ENCODE data around the gene HLCS.

Gene HLCS

DNA sequence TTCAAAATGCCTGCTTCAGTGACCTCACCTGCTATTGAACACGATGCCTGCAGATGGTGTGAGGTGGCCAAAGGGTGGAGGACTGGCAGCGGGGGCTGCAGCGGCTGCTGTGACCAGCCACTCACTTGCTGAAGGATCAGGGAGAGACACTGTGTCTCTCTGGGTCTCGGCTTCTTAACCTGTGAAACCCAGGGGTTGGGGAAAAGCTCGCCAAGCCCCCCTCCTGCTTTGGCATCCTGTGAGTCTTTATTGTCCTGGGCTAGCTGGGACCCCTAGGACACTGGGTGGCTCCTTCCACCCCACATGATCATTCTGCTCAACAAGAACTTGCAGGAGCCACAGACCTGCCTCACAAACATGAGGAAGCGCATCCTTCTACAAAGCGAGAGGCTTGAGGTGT lies 154.7 kb downstream of the HLCS start:
- no peak for DNase-seq (ENCODE audit: low spot score)

DNA sequence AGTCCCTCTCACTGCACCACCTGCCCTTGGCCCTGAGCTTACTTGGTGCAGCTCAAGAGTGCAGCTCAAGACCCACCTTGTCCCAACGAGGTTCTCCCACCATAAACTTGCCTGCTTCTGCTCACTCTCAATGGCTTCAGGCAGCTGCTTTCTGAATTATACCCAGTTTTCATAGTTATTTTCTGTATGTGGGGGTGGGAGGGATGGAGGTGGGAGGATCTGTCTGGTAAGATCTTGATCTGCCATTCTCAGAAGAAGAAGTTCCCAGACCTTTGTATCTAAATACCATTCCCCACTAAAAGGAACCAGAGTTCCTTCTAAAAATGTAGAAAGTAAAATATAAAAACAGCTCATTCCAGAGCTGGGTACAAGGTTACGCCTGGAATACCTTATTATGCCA lies 156.0 kb downstream of the HLCS start:
- DNase-seq (ENCODE audit: low spot score) = no peak

DNA sequence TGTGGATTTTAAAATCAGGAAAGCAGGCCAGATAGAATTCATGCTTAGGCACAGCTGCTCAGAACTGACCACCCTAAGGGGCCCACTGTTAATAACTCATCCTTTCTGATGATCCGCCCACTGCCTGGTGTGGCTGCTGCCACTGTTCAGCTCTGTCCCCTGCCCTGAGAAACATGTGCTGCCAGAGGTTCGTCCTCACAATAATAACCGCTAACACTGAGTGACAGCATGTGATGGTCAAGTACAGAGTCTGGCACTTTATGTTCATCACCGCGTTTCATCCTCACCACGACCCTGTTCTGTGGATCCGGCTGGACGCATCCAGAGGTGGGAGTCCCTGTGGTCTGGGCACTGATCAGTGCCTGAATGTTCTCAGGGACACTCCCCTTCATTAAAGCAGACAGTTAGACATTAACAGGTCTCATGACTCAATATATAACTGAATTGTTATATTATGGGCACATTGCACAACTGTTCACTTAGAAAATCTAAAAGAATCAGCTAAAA lies 159.0 kb downstream of the HLCS start:
- DNase-seq (ENCODE audit: low spot score) = no peak

DNA sequence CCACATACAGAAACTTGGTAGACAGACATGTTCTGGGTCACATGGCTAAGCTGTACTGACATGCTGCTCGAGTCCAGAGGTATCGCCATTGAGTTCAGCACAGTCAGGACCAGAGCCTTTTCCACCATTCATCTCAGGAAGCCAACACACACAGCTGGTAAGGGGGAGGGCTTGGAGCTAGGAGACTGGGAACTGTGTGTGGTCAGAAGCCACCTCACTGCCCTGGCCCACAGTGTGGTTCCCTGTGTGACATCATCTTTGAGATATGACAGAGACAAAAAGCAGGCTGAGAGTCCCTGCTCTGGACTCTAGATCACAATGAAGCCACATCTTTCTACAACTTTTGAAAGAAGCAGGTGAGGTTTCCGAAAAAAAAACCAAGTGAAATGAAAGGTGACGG lies 160.4 kb downstream of the HLCS start:
- no peak for DNase-seq (ENCODE audit: low spot score)

DNA sequence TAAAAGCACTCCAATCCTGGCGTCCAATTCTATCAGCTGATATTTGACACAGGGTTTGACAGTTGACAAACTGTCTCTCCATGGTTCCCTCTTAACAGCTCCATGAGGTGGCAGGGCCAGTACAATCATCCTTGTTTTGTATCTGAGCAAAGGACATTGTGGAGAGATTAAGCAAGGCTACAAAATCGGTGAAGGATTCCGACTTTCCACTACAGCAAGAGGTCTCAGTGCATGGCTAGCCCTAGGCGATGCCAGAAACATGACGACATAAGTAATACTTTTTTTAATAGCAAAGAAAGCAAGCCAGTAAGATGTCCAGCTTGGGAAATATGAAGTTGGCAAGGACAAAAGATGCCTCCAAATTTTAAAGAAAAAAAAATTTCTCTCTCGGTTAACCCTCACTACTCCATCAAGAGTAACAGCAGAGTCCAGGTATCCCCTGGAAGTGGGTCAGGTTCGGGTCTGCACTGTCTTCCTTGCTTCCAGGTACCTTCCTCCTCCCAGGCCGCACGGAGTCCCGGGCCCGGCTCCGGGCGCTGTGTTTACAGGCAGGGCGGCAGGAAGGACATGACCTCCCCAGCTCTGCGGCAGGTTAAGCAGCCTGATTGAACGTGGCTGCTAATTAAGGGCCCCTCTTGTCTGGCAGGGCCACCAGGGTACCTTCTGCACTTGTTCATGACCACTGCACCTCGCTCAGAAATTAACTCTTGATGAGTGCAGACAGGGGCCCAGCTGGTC lies 161.4 kb downstream of the HLCS start:
- DNase-seq (ENCODE audit: low spot score) = no peak

DNA sequence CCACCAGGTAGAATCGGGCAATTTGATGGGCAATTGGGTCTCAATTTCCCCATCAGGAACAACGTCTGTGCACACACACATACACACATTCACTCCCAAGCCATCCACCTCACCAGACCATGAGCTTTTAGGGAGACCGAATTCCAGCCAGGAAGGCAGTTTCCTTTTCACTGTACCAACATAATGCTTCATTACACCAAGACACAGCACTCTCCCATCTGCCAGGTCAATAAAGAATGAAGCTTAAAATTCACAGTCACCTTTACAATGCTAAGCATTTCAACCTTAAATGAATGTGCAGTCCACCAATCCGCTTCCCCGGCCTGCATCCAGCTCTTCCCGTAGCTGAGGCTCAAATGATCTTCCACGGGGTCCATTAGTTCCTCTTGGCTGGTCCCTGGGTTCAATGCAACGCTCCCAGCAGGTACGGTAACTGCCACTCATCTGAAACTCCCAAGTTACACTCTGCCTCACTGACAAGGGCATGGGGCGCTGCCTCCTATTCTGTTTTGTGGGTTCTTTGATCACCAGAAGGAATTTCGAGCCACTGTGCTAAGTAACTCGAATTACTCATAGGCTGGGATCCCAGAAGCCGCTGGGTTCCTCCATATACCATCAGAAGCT lies 162.5 kb downstream of the HLCS start:
- peak; percentile 12 for DNase-seq (ENCODE audit: low spot score)

DNA sequence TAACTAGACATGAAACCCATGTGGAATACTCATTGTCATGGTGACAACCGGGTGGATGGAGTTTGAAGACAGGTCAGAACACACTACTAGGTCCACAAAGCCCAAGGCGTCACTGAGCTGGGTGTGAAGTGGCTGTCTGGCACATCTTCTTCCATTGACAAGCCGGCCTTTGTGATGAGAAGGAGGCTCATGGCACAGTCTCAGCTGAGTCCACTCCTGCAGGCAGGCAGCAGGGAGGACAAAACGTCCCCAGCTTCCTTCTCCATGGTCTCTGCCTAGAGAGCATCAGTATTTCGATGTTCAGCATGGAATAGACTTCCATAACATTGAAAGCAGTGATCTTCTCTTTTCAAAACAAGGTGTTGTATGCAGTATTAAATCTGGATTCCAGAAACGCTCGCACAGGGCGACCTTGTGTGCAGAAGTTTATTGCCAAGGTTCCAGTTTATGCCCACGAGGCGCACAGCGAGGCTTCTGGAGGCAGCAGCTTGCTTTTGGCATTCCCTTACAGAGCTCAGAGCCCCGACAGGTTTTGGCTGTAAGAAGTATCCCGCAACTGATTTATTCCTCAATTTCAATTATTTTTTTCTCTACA lies 163.3 kb downstream of the HLCS start:
- DNase-seq (ENCODE audit: low spot score) = peak; percentile 91

DNA sequence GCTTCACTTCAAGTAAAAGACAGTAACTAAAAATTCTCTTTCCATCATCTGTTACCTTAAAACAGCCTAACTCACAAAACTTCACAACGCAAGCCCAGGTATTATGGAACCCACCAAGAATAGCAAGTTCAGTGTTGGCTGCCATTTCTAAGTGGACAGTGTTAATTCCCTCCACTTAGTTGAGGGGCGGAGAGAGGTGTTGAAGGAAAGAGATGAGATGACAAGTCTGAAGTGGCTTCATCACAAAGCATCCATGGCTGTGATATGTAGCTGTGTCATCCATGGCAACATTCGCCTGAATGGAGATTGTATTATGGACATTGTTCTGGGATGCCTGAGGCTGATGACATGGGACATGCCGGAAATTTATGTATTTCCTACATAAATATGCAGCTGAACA lies 165.7 kb downstream of the HLCS start:
- no peak for DNase-seq (ENCODE audit: low spot score)

DNA sequence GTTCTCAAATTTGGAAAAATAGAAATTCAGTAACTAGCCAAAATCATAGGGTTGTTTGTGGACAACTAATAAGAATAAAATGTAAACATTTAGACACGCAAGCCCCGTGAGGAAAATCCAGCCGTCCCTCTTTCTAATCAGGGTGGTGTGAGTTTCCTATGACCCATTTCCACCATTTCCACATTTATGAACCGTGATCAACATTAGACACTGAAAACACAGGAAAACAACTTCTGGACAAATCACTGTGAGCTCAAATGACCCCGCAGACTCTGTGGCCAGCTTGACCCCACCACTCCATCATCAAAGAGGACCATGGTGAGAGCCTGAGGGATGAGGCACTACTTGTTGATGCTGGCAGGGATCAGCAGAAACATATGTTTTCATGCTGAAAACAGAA lies 166.6 kb downstream of the HLCS start:
- no peak for DNase-seq (ENCODE audit: low spot score)

DNA sequence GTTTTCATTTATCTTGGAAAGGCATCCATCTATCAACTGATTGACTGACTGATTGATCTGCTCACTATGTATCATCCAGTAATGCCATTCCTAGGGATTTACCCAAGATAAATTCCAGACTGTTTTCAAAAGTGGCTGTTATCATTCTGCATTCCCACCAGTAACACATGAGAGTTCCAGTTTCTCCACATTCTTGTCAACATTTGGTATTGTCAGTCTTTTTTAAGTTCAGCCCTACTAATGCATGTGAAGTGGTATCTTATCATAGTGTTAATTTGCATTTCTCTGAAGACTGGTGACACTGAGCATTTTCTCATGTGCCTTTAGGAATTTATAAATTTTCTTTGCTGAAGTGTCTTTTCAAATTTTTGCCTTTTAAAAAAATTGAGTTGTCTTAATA lies 168.0 kb downstream of the HLCS start:
- no peak for DNase-seq (ENCODE audit: low spot score)

DNA sequence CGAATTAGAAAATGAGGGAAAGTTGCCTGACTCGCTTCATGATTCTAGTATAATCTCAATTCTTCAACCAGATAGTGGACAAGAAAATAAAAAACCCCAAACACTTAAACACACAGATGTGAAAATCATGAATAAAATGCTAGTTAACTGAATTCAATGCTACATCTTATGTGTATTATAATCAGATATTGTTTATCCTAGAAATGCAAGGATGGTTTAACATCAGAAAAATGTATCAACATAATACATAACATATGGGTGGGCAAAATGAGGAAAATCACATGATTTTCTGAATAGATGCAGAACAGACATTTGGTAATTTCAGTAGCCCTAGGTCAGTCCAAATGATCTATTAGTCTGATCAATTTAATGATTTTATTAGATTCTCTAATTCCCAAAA lies 170.4 kb downstream of the HLCS start:
- no peak for DNase-seq (ENCODE audit: low spot score)

DNA sequence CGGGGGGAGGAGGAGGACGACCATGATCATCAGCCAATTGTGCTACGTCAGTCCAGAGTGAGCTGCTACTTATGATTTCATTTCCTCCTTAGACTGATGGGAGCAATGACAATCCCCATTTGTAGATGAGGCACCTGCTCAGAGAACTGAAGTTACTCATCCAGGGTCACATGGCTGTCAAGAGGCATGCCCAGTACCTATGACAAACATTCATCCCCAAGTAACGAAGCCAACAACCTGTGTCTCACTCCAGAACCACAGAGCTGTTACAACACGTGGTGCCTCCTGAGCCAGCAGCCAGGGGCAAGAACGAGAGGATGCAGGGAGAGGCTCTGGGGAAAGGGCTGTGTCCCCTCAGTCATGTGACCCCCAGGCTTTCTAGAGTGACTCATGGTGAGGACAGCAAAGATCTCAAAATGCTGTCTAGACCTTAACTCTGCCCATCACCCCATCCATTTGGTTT lies 173.9 kb downstream of the HLCS start:
- DNase-seq (ENCODE audit: low spot score) = peak; percentile 15

DNA sequence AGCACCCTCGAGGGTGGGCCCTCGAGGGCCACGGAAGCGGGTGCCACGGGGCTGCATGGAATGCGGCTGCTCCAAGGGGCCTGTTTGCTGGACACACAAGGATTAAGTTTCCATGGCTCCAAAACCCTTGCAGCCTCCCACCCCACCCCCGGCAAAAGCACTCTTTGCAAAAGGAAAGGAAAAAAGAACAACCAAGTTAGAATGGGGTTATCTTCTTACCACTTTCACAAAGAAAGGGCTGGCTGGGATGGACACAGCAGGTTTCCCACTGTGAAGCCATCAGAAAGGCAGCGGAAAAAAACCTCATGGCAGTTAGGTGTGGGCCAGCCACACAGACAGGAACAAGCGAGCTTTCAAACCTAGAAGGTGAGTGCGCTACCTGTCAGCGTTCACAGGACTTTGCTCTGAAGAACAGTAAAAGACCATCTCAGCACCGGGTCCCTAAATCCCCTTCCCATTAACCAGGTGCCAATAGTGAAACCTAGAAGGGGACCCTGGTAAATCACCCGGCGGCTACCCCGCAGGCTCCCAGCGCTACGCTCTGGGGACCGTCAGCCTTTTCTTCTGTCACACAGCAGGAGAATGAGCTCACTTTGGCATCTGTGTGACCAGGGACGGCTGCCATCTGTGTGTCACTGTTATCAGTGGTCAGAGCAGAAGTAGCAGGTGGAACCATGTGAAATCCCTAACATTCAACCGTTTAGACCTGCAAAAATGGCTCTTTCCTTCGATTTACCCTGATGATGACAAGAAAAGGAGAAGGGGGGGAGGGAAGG lies 174.6 kb downstream of the HLCS start:
- DNase-seq (ENCODE audit: low spot score) = peak; percentile 40

DNA sequence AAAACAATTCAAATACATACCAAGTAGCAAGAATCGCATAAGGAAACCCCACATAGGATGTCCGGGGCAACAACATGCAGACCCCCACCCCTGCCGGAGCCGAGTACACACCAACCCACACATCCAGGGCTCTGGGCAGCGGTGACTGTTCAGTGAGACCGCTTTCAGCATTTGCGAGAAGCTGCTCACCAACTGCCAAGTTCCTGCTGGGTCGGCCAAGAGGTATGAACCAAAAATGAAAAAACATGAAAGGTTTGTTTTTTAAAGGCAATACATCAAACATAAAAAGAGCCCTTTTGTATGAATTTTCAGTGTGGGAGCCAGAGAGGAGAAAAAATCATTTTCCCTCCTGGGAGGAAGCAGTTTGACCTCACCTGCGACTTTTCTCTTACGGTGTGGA lies 175.3 kb downstream of the HLCS start:
- no peak for DNase-seq (ENCODE audit: low spot score)

DNA sequence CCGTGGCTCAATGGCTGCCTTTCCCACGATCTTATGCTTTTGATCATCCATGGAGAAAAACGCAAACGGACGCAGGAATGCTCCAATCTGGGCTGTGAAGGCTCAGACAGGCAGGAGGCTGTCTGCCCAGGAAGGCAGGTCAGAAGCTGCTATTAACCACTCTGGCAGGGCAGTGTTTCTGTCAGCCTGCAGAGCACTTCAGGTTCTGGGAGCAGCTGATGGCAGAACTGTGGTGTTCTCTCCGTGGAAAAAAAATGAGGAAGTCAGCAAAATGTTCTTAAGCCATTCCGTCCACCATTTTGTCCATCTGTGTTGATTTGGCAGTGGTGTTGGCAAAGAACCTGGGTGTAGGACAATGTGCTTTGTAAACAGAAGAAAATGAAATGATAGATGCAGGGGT lies 175.9 kb downstream of the HLCS start:
- DNase-seq (ENCODE audit: low spot score) = peak; percentile 31

DNA sequence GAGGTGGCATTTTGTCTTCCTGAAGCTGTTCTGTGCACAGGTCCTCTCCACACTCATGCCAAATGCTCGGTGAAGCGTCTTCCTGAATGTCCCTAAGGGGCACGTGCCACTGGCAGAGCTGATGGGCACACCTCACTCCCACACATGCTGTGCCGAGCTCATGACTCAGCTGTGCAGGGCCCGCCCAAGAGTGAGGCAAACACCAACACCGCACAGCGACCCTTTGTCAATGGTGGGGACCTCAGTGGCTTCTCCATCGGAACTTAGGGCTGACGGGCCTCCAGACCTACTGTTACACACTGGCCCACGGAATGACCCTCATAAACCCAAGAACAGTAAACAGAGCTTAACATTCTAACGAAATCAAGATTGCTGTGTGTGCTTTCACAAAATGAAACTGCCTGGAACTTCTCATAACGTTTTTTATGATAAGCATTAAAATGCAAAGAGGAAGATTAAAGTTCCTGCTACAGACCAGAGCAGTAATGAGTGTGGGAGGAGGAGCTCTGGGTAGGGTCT lies 178.3 kb downstream of the HLCS start:
- DNase-seq (ENCODE audit: low spot score) = no peak

DNA sequence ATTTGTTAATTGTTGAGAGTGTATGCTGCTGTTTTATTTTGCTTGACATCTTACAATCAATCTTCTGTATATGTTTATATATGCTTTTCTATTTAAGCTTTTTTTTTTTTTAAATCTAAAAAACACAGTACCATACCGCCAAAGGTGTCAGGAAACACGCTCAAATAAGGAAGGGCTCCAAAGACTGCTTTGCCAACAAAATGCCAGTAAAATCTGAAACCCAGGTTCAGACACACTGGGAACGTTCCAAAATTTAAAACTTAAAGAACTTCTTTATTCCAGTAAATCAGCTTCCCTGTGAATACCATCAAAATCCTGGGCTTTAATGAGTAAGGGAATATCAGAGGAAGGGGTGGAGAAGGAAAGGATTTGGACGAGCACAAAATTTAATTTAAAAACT lies 180.3 kb downstream of the HLCS start:
- no peak for DNase-seq (ENCODE audit: low spot score)

DNA sequence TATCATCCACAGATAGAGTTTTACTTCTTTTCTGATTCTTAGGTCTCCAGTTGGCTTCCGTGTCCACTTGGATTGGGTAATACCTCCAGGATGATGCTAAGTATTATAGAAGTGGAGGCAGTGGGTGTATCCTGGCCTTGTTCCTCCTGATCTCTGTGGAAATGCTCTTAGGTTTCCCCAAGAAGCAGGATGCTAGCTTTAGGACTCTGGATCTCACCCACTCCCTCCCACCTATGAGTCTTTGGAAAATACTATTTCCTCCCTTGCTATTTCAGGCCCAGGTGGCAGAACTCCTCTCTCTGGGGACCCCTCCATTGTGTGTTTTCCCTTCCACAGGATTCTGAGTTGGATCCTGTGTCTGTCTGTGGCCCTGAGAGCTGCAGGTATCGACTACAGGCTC lies 180.9 kb downstream of the HLCS start:
- no peak for DNase-seq (ENCODE audit: low spot score)

DNA sequence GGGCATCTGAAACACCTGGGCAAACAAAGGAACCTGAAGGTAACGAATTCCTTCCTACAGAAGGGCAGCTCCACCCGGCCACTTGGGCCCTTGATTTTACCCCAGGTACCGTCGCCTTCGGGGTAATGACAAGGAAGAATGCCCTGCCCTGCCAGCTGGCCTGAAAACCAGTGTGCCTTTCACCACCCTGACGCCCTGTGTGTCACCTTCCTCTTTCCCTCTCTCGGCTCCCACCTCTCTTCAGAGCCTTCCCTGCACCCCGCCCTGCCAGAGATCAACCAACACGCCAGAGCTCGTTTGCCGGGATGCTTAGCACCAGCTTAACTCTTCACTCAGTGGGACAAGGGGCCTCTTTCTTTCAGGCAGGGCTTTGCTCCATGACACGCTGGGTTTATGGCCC lies 181.5 kb downstream of the HLCS start:
- no peak for DNase-seq (ENCODE audit: low spot score)

DNA sequence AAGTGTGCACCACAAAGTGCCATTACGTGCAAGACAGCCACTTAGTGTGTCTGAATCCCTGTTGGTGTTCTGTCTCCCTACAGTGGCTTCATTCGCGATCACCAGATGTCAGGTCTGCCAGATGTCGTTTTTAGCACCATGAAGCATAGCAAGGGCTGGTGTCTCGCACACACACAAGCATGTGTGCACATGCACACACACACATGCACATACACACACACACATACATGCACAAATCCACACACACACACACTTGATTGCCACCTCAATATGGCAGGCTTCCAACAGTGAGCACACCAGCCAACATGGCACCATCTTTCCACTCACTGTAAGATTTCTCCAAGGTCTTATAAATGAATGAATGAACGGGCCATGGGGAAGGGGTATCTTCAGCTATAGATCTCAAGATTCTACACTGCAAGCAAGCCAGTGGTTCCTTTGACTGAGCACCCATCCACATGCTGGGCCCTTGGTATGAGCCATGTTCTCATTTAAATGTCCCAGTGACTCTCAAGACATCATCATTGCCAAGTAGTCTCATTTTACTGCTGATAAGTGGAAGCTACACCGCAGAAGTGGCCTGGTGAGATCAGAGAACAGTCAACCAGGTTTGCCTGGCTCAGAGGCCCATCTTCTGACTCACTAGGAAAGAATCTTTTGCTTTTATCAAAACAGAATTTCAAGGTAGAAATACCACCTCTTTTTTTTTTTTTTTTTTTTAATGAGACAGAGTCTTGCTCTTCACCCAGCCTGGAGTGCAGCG lies 182.7 kb downstream of the HLCS start:
- no peak for DNase-seq (ENCODE audit: low spot score)

DNA sequence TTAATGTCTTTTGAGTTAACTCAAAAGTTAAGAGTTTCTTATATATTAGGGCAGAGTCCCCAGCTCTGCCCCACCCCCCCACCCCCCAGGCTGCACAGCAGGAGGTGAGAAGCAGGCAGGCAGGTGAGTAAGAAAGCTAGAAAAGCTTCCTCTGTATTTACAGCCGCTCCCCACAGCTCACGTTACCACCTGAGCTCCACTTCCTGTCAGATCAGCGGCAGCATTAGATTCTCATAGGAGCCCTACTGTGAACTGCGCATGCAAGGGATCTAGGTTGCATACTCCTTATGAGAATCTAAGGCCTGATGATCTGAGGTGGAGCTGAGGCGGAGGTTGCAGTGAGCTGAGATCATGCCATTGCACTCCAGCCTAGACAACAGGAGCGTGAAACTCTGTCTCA lies 185.6 kb downstream of the HLCS start:
- DNase-seq (ENCODE audit: low spot score) = no peak

Data from pons (tissue), 1 donor.